Vagina (tissue), 2 donors: ENCODE data around the gene SPOCD1.

Experiments used
- CTCF ChIP-seq, 3 experiments: fragments of 450-650 bp in 2 of 3; fragments of 200-600 bp in 1 of 3; sonication (generic) in 1 of 3; IDR thresholded peaks; one replicate each; pipeline ENCODE4 v1.5.1; 2017 to 2019; ENCODE audit warnings: antibody characterized with exemption in 3 of 3, mild to moderate bottlenecking in 2 of 3, moderate library complexity in 2 of 3
- POLR2A ChIP-seq, 2 donors: fragments of 450-650 bp; IDR thresholded peaks; one replicate each; pipeline ENCODE4 v1.6.1; 2017; ENCODE audit warnings: antibody characterized with exemption in 2 of 2, mild to moderate bottlenecking in 2 of 2, moderate library complexity in 2 of 2
- POLR2AphosphoS5 ChIP-seq, 2 donors: sonication (generic); formaldehyde crosslinking; IDR thresholded peaks; one replicate each; pipeline ENCODE4 v1.9.0; 2017; ENCODE audit warnings: antibody characterized with exemption in 2 of 2, mild to moderate bottlenecking in 2 of 2, low read depth in 1 of 2; ENCODE audit not compliant: insufficient read depth in 1 of 2

DNA sequence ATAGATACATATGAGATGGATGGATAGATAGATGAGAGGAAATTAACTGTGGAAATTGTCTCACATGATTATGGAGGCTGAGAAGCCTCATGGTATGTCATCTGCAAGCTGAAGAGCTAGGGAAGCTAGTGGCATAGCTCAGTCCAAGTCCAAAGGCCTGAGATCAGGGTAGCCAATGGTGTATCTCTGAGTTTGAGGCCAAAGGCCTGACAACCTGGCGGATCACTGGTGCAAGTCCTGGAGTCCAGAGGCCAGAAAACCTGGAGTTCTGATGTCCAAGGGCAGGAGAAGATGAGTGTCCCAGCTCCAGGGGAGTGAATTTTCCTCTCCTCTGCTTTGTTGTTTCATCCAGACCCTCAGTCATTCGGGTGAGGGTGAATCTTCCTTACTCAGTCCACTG lies 43.9 kb upstream of the SPOCD1 start:
- TF ChIP-seq CTCF (IDR thresholded peaks at IDR 0.05) (no peak), POLR2A (IDR thresholded peaks at IDR 0.05) (no peak), POLR2AphosphoS5 (IDR thresholded peaks at IDR 0.05; ENCODE audit: insufficient read depth in 1 of 2, low read depth in 1 of 2) (no peak)
